ENCODE results near the gene HJURP.

The HJURP gene

DNA sequence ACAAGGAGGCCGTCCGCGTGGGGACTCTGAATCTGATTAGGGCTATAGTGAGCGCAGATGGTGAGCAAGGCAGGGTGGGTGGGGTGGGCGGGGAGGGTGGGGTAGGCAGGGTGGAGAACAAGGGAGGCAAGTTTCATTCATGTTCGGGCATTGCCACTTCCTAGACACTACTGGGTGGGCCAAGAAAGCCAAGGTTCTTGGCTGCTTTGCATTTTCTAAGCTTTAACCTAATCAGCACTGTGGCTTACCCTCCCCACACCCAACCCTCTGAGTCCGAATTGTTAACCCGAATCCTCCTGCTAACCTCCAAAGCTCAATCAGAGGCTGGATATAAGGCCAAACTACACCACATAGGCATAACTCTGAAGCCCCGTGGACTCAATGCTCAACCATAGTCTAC is 58.1 kb downstream of the HJURP start:
- Histone ChIP-seq H3K27me3 (ENCODE audit: insufficient read depth, poor library complexity, severe bottlenecking) (no peaks in the 10 kb centered on the region), H3K27ac (replicated peaks) (no peak overlapping the region), H3K4me3 (replicated peaks; ENCODE audit: insufficient read depth, low read length) (no peak overlapping the region)
- DNase-seq (ENCODE audit: low read depth in 1 of 2, low spot score in 1 of 2), result no peak
- no peak for TF ChIP-seq GABPA (IDR thresholded peaks at IDR 0.05; ENCODE audit: low read depth)
- TF ChIP-seq SPI1 (IDR thresholded peaks at IDR 0.05; ENCODE audit: borderline replicate concordance, low read depth), result no peak
- TF ChIP-seq, protein P1, sequence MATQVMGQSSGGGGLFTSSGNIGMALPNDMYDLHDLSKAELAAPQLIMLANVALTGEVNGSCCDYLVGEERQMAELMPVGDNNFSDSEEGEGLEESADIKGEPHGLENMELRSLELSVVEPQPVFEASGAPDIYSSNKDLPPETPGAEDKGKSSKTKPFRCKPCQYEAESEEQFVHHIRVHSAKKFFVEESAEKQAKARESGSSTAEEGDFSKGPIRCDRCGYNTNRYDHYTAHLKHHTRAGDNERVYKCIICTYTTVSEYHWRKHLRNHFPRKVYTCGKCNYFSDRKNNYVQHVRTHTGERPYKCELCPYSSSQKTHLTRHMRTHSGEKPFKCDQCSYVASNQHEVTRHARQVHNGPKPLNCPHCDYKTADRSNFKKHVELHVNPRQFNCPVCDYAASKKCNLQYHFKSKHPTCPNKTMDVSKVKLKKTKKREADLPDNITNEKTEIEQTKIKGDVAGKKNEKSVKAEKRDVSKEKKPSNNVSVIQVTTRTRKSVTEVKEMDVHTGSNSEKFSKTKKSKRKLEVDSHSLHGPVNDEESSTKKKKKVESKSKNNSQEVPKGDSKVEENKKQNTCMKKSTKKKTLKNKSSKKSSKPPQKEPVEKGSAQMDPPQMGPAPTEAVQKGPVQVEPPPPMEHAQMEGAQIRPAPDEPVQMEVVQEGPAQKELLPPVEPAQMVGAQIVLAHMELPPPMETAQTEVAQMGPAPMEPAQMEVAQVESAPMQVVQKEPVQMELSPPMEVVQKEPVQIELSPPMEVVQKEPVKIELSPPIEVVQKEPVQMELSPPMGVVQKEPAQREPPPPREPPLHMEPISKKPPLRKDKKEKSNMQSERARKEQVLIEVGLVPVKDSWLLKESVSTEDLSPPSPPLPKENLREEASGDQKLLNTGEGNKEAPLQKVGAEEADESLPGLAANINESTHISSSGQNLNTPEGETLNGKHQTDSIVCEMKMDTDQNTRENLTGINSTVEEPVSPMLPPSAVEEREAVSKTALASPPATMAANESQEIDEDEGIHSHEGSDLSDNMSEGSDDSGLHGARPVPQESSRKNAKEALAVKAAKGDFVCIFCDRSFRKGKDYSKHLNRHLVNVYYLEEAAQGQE (IDR thresholded peaks at IDR 0.05; ENCODE audit: insufficient replicate concordance, low read depth), result no peak
- TF ChIP-seq, protein P2, sequence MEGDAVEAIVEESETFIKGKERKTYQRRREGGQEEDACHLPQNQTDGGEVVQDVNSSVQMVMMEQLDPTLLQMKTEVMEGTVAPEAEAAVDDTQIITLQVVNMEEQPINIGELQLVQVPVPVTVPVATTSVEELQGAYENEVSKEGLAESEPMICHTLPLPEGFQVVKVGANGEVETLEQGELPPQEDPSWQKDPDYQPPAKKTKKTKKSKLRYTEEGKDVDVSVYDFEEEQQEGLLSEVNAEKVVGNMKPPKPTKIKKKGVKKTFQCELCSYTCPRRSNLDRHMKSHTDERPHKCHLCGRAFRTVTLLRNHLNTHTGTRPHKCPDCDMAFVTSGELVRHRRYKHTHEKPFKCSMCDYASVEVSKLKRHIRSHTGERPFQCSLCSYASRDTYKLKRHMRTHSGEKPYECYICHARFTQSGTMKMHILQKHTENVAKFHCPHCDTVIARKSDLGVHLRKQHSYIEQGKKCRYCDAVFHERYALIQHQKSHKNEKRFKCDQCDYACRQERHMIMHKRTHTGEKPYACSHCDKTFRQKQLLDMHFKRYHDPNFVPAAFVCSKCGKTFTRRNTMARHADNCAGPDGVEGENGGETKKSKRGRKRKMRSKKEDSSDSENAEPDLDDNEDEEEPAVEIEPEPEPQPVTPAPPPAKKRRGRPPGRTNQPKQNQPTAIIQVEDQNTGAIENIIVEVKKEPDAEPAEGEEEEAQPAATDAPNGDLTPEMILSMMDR (IDR thresholded peaks at IDR 0.05; ENCODE audit: insufficient read depth, low read length), result no peak
- TF ChIP-seq POLR2AphosphoS5 (IDR thresholded peaks at IDR 0.05; ENCODE audit: low read depth), result no peak

DNA sequence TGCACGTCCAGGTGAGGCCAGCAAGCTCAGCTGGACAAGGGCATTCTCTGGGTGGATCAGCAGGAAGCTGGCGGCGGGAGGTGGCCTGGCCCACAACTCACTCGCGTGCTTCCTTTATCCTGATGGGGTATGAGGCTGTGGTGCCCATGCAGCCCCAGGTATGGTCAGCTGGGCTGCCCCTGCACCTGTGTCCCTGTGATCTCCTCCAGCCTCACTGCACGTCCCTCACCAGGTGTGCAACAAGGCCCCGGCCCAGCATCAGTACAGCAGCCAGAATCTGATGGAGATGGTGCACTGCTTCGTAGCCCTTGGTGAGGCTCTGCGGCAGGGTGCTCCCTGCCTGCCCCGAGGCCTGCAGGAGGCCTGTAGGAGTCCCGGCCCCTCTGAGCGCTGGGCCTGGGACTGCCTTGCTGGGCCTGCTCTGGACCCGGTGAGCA is 58.6 kb downstream of the HJURP start:
- Histone ChIP-seq H3K4me3 (replicated peaks; ENCODE audit: insufficient read depth, low read length) (no peak overlapping the region), H3K27ac (replicated peaks) (no peak overlapping the region), H3K27me3 (ENCODE audit: insufficient read depth, poor library complexity, severe bottlenecking) (no peaks in the 10 kb centered on the region)
- TF ChIP-seq GABPA (IDR thresholded peaks at IDR 0.05; ENCODE audit: low read depth), result no peak
- no peak for TF ChIP-seq POLR2AphosphoS5 (IDR thresholded peaks at IDR 0.05; ENCODE audit: low read depth)
- TF ChIP-seq, protein P2 (IDR thresholded peaks at IDR 0.05; ENCODE audit: insufficient read depth, low read length), result no peak
- TF ChIP-seq, protein P1 (IDR thresholded peaks at IDR 0.05; ENCODE audit: insufficient replicate concordance, low read depth), result no peak
- TF ChIP-seq SPI1 (IDR thresholded peaks at IDR 0.05; ENCODE audit: borderline replicate concordance, low read depth), result no peak
- no peak for DNase-seq (ENCODE audit: low read depth in 1 of 2, low spot score in 1 of 2)

DNA sequence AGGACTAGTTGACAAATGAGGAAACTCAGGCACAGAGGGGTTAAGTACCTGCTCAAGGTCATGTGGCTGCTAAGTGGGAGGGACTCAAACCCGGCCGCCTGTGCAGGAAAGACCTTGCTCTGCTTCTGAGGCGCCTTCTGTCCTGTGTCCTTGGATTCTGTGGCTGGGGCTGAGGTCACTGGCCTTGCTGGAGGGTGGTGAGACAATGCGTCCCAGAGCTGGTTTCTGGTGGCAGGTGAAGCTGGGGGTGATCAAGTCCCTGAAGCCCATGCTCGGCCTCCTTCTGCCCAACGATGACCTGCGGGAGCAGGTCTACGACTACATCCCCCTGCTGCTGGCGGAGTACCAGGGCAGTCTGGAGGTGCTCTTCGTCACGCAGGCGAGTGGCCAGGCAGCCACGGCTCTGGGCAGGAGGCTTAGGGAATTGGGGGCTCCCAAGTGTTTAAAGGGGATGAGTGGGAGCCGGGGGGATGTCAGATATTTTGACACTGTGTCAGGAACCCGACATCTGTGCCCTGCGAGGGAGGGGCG is 60.1 kb downstream of the HJURP start:
- TF ChIP-seq GABPA (IDR thresholded peaks at IDR 0.05; ENCODE audit: low read depth) (no peak), POLR2AphosphoS5 (IDR thresholded peaks at IDR 0.05; ENCODE audit: low read depth) (no peak), SPI1 (IDR thresholded peaks at IDR 0.05; ENCODE audit: borderline replicate concordance, low read depth) (no peak)
- TF ChIP-seq, protein P2 (IDR thresholded peaks at IDR 0.05; ENCODE audit: insufficient read depth, low read length), result no peak
- TF ChIP-seq, protein P1 (IDR thresholded peaks at IDR 0.05; ENCODE audit: insufficient replicate concordance, low read depth), result no peak
- H3K27me3 ChIP-seq (ENCODE audit: insufficient read depth, poor library complexity, severe bottlenecking), result no peaks in the 10 kb centered on the region

More for the DNA sequence above, 60.1 kb downstream of the HJURP start:
- no peak overlapping the region for H3K27ac ChIP-seq (replicated peaks)
- H3K4me3 ChIP-seq (replicated peaks; ENCODE audit: insufficient read depth, low read length), result no peak overlapping the region
- DNase-seq (ENCODE audit: low read depth in 1 of 2, low spot score in 1 of 2), result no peak
